ENCODE data around the gene SLIT3.

The SLIT3 gene

GRCh38 chr5:169074839-169075238 lies 226.1 kb downstream of the SLIT3 start:
- in situ Hi-C loops (cut with MboI; ENCODE audit: low pct_unique_long_range_greater_than_20kb, low sequenced_read_pairs) = no loop called here
- DNase-seq = no peak

- in situ Hi-C loops (cut with MboI; ENCODE audit: low pct_unique_long_range_greater_than_20kb, low sequenced_read_pairs) = no loop called here
Measured at GRCh38 chr5:169072233-169072632, 228.7 kb downstream of the SLIT3 start.

GRCh38 chr5:169070413-169070812 lies 230.5 kb downstream of the SLIT3 start:
- no peak for DNase-seq
- in situ Hi-C loops (cut with MboI; ENCODE audit: low pct_unique_long_range_greater_than_20kb, low sequenced_read_pairs) = no loop called here

More at GRCh38 chr5:169072233-169072632, 228.7 kb downstream of the SLIT3 start:
- no peak for DNase-seq

DNA sequence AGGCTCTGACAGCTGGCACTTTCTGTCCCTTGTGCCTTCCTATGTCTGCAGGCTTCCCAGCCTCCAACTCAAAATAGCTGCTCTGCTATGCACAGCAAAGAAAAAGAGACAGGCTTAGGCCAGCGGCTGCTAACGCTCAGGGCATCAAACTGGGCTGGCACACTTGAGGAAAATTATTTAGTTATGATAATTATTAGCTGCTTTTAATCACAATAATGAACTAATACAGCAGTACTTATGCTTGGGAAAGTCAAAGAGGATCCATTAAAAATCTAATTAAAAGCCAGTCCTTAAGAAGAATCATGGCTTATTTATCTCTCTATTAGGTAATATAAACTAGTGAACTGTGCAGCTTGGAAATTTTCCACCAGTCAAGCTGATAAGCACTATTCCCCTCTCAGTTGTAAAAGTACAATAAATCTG lies 233.2 kb downstream of the SLIT3 start:
- in situ Hi-C loops (cut with MboI; ENCODE audit: low pct_unique_long_range_greater_than_20kb, low sequenced_read_pairs) = no loop called here
- DNase-seq = no peak

GRCh38 chr5:169065400-169065799 lies 235.5 kb downstream of the SLIT3 start:
- in situ Hi-C loops (cut with MboI; ENCODE audit: low pct_unique_long_range_greater_than_20kb, low sequenced_read_pairs) = no loop called here
- no peak for DNase-seq

DNA sequence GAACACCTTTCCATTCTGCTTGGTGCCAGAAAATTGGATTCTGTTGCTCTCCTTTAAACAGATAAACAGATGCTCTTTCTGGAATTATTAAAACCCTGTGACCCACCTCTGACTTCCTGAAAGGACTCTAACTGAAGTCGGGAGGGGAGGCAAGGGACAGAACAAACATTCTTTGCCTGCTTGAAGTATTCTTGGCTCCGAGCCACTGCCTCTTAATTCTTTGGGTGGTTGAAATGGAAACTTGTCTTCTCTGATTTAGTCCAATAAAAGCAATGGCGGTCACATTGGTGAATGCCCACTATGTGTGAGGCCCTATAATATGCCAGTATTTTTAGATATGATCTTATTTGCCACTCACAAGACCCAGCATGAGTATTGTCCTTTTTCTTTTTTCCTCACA lies 236.8 kb downstream of the SLIT3 start:
- DNase-seq = no peak
- in situ Hi-C loops (cut with MboI; ENCODE audit: low pct_unique_long_range_greater_than_20kb, low sequenced_read_pairs) = no loop called here

GRCh38 chr5:169063316-169063953 lies 237.5 kb downstream of the SLIT3 start:
- no peak for DNase-seq

DNA sequence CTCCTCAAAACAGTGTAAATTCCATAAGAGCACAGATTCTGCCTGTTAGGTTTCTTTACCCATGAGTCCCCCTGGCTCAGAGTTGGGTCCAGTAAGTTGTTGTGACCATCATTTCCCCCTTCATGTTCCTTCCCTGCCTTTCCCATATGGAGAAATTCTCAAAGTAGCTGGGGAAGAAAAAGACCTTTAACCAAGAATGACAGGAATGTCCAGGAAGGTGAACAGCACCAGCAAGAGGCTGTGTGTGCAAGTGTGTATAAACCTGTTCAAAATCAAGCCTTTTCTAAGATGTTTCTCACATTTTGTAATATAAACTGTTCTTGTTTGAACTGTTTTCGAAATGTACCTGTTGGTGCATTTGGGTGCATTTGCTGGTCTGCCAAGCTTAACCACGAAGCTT lies 238.2 kb downstream of the SLIT3 start:
- DNase-seq = no peak
- in situ Hi-C loops (cut with MboI; ENCODE audit: low pct_unique_long_range_greater_than_20kb, low sequenced_read_pairs) = no loop called here

More at GRCh38 chr5:169063316-169063953, 237.5 kb downstream of the SLIT3 start:
- in situ Hi-C loops (cut with MboI; ENCODE audit: low pct_unique_long_range_greater_than_20kb, low sequenced_read_pairs) = no loop called here

- in situ Hi-C loops (cut with MboI; ENCODE audit: low pct_unique_long_range_greater_than_20kb, low sequenced_read_pairs) = no loop called here
- no peak for DNase-seq
Measured at GRCh38 chr5:169054506-169054905, 246.4 kb downstream of the SLIT3 start.

DNA sequence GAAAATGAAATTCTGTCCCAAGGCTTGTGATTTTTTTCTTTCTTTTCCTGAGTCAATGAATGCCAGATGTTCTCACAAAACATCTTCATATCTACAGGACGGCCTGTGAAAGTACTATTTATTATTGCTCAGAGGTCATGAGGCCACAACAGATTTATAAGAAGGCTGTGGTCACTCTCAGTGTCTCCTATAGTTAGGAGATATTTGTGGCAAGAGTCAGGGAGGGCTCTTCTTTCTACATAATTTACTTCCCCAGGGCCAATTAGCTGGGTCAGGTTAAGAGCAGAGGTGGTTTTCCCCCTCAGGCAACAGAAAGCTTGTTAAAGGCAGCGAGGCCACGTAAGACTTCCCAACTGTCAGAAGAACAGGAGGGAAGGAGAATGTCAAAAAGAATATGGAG lies 248.7 kb downstream of the SLIT3 start:
- DNase-seq = no peak
- in situ Hi-C loops (cut with MboI; ENCODE audit: low pct_unique_long_range_greater_than_20kb, low sequenced_read_pairs) = no loop called here

- no peak for DNase-seq
- in situ Hi-C loops (cut with MboI; ENCODE audit: low pct_unique_long_range_greater_than_20kb, low sequenced_read_pairs) = no loop called here
Measured at GRCh38 chr5:169051351-169051750, 249.6 kb downstream of the SLIT3 start.

DNA sequence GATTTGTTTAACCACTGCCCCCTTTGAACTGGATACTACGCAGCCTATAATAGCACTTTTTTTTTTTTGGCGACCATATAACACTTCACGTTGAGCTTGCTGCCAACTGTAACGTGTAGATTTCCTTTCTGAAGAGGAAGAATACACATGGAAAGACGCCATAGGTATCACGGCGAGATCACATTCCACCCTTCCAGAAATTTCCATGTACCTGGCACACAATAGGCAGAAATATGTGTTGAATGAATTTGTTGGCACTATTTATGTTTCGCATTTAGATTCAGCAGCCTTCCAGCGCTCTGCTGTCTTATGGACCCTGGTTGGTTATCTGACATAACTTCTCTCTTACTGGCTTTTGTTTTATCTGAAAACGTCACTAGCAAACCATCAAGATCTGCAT lies 250.3 kb downstream of the SLIT3 start:
- in situ Hi-C loops (cut with MboI; ENCODE audit: low pct_unique_long_range_greater_than_20kb, low sequenced_read_pairs) = no loop called here
- no peak for DNase-seq

GRCh38 chr5:169050146-169050571 lies 250.8 kb downstream of the SLIT3 start:
- in situ Hi-C loops (cut with MboI; ENCODE audit: low pct_unique_long_range_greater_than_20kb, low sequenced_read_pairs) = no loop called here
- DNase-seq = no peak

- in situ Hi-C loops (cut with MboI; ENCODE audit: low pct_unique_long_range_greater_than_20kb, low sequenced_read_pairs) = no loop called here
- DNase-seq = no peak
Measured at GRCh38 chr5:169049712-169050111, 251.2 kb downstream of the SLIT3 start.

- no peak for DNase-seq
Measured at GRCh38 chr5:169048181-169049125, 252.5 kb downstream of the SLIT3 start.

GRCh38 chr5:169044962-169045361 lies 256.0 kb downstream of the SLIT3 start:
- in situ Hi-C loops (cut with MboI; ENCODE audit: low pct_unique_long_range_greater_than_20kb, low sequenced_read_pairs) = no loop called here

More at GRCh38 chr5:169048181-169049125, 252.5 kb downstream of the SLIT3 start:
- in situ Hi-C loops (cut with MboI; ENCODE audit: low pct_unique_long_range_greater_than_20kb, low sequenced_read_pairs) = no loop called here

GRCh38 chr5:169041180-169041579 lies 259.8 kb downstream of the SLIT3 start:
- DNase-seq = no peak
- in situ Hi-C loops (cut with MboI; ENCODE audit: low pct_unique_long_range_greater_than_20kb, low sequenced_read_pairs) = no loop called here

More at GRCh38 chr5:169044962-169045361, 256.0 kb downstream of the SLIT3 start:
- DNase-seq = no peak

GRCh38 chr5:169039592-169039991 lies 261.3 kb downstream of the SLIT3 start:
- no peak for DNase-seq
- in situ Hi-C loops (cut with MboI; ENCODE audit: low pct_unique_long_range_greater_than_20kb, low sequenced_read_pairs) = no loop called here

DNA sequence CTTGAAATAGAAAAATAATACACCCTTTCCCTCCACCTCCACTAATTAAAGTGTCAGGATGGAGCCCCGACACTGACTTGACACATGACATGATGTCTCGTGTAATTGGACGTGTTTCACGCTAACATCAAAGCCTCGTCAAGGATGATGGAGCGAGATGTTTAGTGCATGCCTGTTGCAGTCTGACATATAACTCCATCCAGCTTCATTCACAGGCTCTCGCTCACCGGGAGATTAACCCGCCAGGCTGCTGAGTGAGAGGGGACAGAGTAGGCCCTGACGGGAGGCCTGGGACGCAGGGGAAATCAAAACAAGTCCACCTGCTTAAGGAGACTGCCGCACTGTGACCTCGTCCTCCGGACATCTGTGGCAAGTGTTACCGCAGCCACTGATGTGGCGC lies 263.5 kb downstream of the SLIT3 start:
- DNase-seq = no peak
- in situ Hi-C loops (cut with MboI; ENCODE audit: low pct_unique_long_range_greater_than_20kb, low sequenced_read_pairs) = no loop called here

DNA sequence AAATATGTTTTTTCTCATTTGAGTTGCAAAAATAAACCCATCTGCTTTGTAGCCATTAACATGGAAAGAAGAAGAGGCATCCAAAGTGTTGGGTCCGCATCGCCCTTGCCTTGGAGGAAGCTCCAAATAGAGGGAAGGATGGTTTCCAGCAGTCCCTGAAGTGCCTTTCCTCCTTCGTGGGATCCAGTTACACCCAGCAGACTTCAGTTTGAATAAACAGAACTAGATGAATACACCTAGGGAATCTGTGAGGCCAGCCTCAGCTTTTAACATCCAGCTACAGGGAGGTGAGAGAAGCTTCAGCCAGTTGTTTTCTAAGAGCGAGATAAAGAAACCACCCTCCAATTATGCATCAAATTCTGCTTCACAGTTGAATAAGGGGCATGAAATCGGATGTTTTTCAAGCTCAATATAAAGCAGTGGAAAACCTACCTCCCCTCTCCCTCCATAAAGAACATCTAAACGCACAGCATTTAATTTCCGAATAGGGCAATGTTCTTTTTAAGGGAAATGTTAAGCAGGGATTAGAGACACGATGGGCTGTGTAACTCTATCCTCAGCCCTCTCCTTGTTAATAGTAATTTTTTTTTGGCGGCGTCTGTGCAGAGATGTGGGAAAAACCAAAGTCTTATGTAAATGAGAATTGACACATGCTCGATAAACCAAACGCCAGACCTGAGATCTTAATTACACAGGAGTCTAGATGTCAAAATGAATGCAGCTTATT lies 264.7 kb downstream of the SLIT3 start:
- in situ Hi-C loops (cut with MboI; ENCODE audit: low pct_unique_long_range_greater_than_20kb, low sequenced_read_pairs) = no loop called here
- DNase-seq = no peak
